Naive thymus-derived CD4-positive, alpha-beta T cell (primary cell): ENCODE results near the gene SIL1. TPM values are rescaled to one million over a fixed set of nuclear protein-coding genes. Genes with fewer than 3 reads are reported as not detected.
"Not testable (repeated sequence)": the region's sequence is repeated elsewhere in the genome, so short reads cannot be mapped to it uniquely, and the experiment has no call there.

Experiments
- ATAC-seq: fragments of 150-1000 bp; cut with Tn5 transposase; 2 replicates; pipeline ENCODE4 v1.10.0; 2021; ENCODE audit warnings: mild to moderate bottlenecking, moderate library complexity
- CTCF ChIA-PET: fragments of 350-600 bp; sonication (Branson Sonifier 250); formaldehyde crosslinking; loops from one replicate; lab custom pipeline; 2021; ENCODE audit warnings: antibody characterized with exemption; lab: Charles Lee
- POLR2A ChIA-PET: fragments of 350-600 bp; sonication (Branson Sonifier 250); formaldehyde crosslinking; loops from one replicate; lab custom pipeline; 2021; ENCODE audit warnings: antibody characterized with exemption, inconsistent platforms; lab: Charles Lee
- DNase-seq, 9 donors: peaks; one replicate each; pipeline versions ENCODE4 v3.0.0 to v3.0.0-alpha.2; 2020 to 2022; ENCODE audit warnings: mixed read lengths in 1 of 9
- H3K27ac ChIP-seq: one replicate; pipeline ENCODE4 v1.7.0; 2013; ENCODE audit warnings: mild to moderate bottlenecking, low read depth, low read length, moderate library complexity
- H3K27me3 ChIP-seq, 2 donors: one replicate each; pipeline ENCODE4 v1.7.0; 2013; ENCODE audit warnings: low read length in 2 of 2, mild to moderate bottlenecking in 2 of 2, moderate library complexity in 2 of 2; ENCODE audit not compliant: control insufficient read depth in 2 of 2, insufficient read depth in 2 of 2
- H3K36me3 ChIP-seq, 3 experiments: 1 replicate in 2 of 3; 2 replicates in 1 of 3; pipeline ENCODE4 v1.7.0; 2013; ENCODE audit warnings: low read length in 3 of 3, mild to moderate bottlenecking in 3 of 3, moderate library complexity in 1 of 3; ENCODE audit not compliant: insufficient read depth in 3 of 3, control insufficient read depth in 2 of 3
- H3K4me1 ChIP-seq, 2 donors: one replicate each; pipeline ENCODE4 v1.7.0; 2013; ENCODE audit warnings: low read length in 2 of 2, mild to moderate bottlenecking in 2 of 2, moderate library complexity in 1 of 2; ENCODE audit not compliant: control insufficient read depth in 2 of 2, insufficient read depth in 2 of 2
- H3K4me3 ChIP-seq: 2 replicates; pipeline ENCODE4 v1.7.0; 2013; ENCODE audit warnings: mild to moderate bottlenecking, low read length
- H3K9me3 ChIP-seq, 3 experiments: 1 replicate in 2 of 3; 2 replicates in 1 of 3; pipeline ENCODE4 v1.7.0; 2013; ENCODE audit warnings: low read length in 3 of 3; ENCODE audit not compliant: control insufficient read depth in 2 of 3
- H3K27ac Mint-ChIP-seq, 9 donors: one replicate each; pipeline ENCODE4 v1.8.0; 2020 to 2022; ENCODE audit warnings: mixed read lengths in 9 of 9, mild to moderate bottlenecking in 8 of 9, moderate library complexity in 5 of 9, inconsistent platforms in 2 of 9
- H3K27me3 Mint-ChIP-seq, 5 donors: one replicate each; pipeline ENCODE4 v1.8.0; 2021 to 2022; ENCODE audit warnings: mixed read lengths in 5 of 5, mild to moderate bottlenecking in 1 of 5
- H3K36me3 Mint-ChIP-seq, 5 donors: one replicate each; pipeline ENCODE4 v1.8.0; 2020 to 2022; ENCODE audit warnings: mixed read lengths in 5 of 5, mild to moderate bottlenecking in 3 of 5, inconsistent platforms in 1 of 5
- H3K4me1 Mint-ChIP-seq, 7 donors: one replicate each; pipeline ENCODE4 v1.8.0; 2020 to 2022; ENCODE audit warnings: mixed read lengths in 7 of 7, mild to moderate bottlenecking in 3 of 7, inconsistent platforms in 1 of 7
- H3K4me3 Mint-ChIP-seq, 10 donors: one replicate each; pipeline ENCODE4 v1.8.0; 2020 to 2022; ENCODE audit warnings: mild to moderate bottlenecking in 10 of 10, mixed read lengths in 10 of 10, moderate library complexity in 6 of 10, inconsistent platforms in 2 of 10
- H3K9me3 Mint-ChIP-seq, 11 donors: one replicate each; pipeline ENCODE4 v1.8.0; 2020 to 2022; ENCODE audit warnings: mixed read lengths in 11 of 11, mild to moderate bottlenecking in 4 of 11, inconsistent platforms in 1 of 11, moderate library complexity in 1 of 11
- intact Hi-C, 2 donors: fragments of 100-400 bp; cut with micrococcal nuclease; formaldehyde crosslinking; loops; one replicate each; pipeline ENCODE4 v1.15.1; 2023
- polyA plus RNA-seq, 2 donors: library from polyadenylated mRNA; unstranded; fragments of 300-500 nt; fragmentation: Illumina TruSeq; gene quantifications; one replicate each; pipeline ENCODE4 v1.2.3, GENCODE V29; 2021
- total RNA-seq, 6 experiments: library from RNA in 5 of 6; stranded (reverse) in 5 of 6; gene quantifications; 1 replicate in 5 of 6; 2 replicates in 1 of 6; pipeline ENCODE4 v1.2.3 and lab custom pipeline; 2021 to 2026

The SIL1 gene
- total and polyA plus RNA-seq, 7 experiments from 2014 or later = 10.6 to 27.1 (median 17.9) TPM

- no peaks in the 10 kb centered on the region for H3K27me3 Mint-ChIP-seq
- no peak overlapping the region for H3K4me3 Mint-ChIP-seq
- Histone ChIP-seq H3K27me3 (no peaks in the 10 kb centered on the region), H3K4me3 (no peak overlapping the region), H3K9me3 (no peaks in the 10 kb centered on the region), H3K27ac (no peak overlapping the region), H3K36me3 (no peaks in the 10 kb centered on the region), H3K4me1 (no peaks in the 10 kb centered on the region)
- POLR2A ChIA-PET = no interaction called here
- intact Hi-C loops = no loop called here
- H3K4me1 Mint-ChIP-seq = peaks cover 11 to 27% (median 18%) of the 10 kb centered on the region in 7 donors
- DNase-seq (no peak), ATAC-seq (no peak)
- CTCF ChIA-PET = no interaction called here
- peaks cover 0 to 2% (median 0%) of the 10 kb centered on the region in 11 donors for H3K9me3 Mint-ChIP-seq
- peaks cover 0 to 26% (median 5%) of the 10 kb centered on the region in 5 donors for H3K36me3 Mint-ChIP-seq
- no peak overlapping the region for H3K27ac Mint-ChIP-seq
Observed at GRCh38 chr5:139180850-139181249, 17.3 kb downstream of the SIL1 start.

- intact Hi-C loops, H3K27me3 Mint-ChIP-seq: not testable (repeated sequence)
Observed at GRCh38 chr5:139179778-139180513, 18.2 kb downstream of the SIL1 start.

GRCh38 chr5:139178935-139179334 is 19.2 kb downstream of the SIL1 start:
- intact Hi-C loops = no loop called here
- Mint-ChIP-seq H3K27ac (no peak overlapping the region), H3K27me3 (no peaks in the 10 kb centered on the region), H3K36me3 (peaks cover 0 to 31% (median 10%) of the 10 kb centered on the region in 5 donors), H3K4me1 (peaks cover 4 to 32% (median 18%) of the 10 kb centered on the region in 7 donors), H3K9me3 (peaks cover 0 to 10% (median 0%) of the 10 kb centered on the region in 11 donors), H3K4me3 (no peak overlapping the region)
- ATAC-seq (no peak), DNase-seq (no peak)
- H3K27me3 ChIP-seq = no peaks in the 10 kb centered on the region
- H3K9me3 ChIP-seq = no peaks in the 10 kb centered on the region
- H3K4me3 ChIP-seq = no peak overlapping the region
- POLR2A ChIA-PET = no interaction called here
- CTCF ChIA-PET = no interaction called here
- H3K4me1 ChIP-seq = no peaks in the 10 kb centered on the region
- no peaks in the 10 kb centered on the region for H3K36me3 ChIP-seq
- no peak overlapping the region for H3K27ac ChIP-seq

More at GRCh38 chr5:139179778-139180513, 18.2 kb downstream of the SIL1 start:
- H3K9me3 Mint-ChIP-seq, CTCF ChIA-PET, H3K4me3 Mint-ChIP-seq, H3K4me1 ChIP-seq, ATAC-seq, POLR2A ChIA-PET, H3K27me3 ChIP-seq, H3K4me3 ChIP-seq, DNase-seq, H3K9me3 ChIP-seq, H3K36me3 ChIP-seq, H3K27ac ChIP-seq: not testable (repeated sequence)
- H3K27ac Mint-ChIP-seq = peak overlapping the region in 1 of 9 donors; percentile 46
- H3K36me3 Mint-ChIP-seq = peaks cover 0 to 31% (median 5%) of the 10 kb centered on the region in 5 donors
- H3K4me1 Mint-ChIP-seq = peaks cover 4 to 32% (median 18%) of the 10 kb centered on the region in 7 donors

- Mint-ChIP-seq H3K9me3 (peaks cover 0 to 10% (median 0%) of the 10 kb centered on the region in 11 donors), H3K36me3 (peaks cover 0 to 31% (median 11%) of the 10 kb centered on the region in 5 donors), H3K27me3 (no peaks in the 10 kb centered on the region), H3K4me1 (peaks cover 4 to 32% (median 18%) of the 10 kb centered on the region in 7 donors), H3K27ac (no peak overlapping the region), H3K4me3 (no peak overlapping the region)
- Histone ChIP-seq H3K4me3 (no peak overlapping the region), H3K9me3 (no peaks in the 10 kb centered on the region), H3K4me1 (no peaks in the 10 kb centered on the region), H3K36me3 (no peaks in the 10 kb centered on the region), H3K27me3 (no peaks in the 10 kb centered on the region), H3K27ac (no peak overlapping the region)
- ChIA-PET CTCF (no interaction called here), POLR2A (no interaction called here)
- DNase-seq (no peak), ATAC-seq (no peak)
- intact Hi-C loops = no loop called here
Observed at GRCh38 chr5:139178589-139178917, 19.6 kb downstream of the SIL1 start.

GRCh38 chr5:139177809-139178588 is 20.2 kb downstream of the SIL1 start:
- peaks cover 0 to 10% (median under 1%) of the 10 kb centered on the region in 11 donors for H3K9me3 Mint-ChIP-seq
- H3K4me1 Mint-ChIP-seq = peaks cover 4 to 32% (median 18%) of the 10 kb centered on the region in 7 donors
- intact Hi-C loops = no loop called here
- DNase-seq (no peak), ATAC-seq (peak; percentile 47)
- no peak overlapping the region for H3K4me3 Mint-ChIP-seq
- H3K27me3 Mint-ChIP-seq = no peaks in the 10 kb centered on the region
- peaks cover 0 to 31% (median 11%) of the 10 kb centered on the region in 5 donors for H3K36me3 Mint-ChIP-seq
- POLR2A ChIA-PET = no interaction called here
- Histone ChIP-seq H3K4me3 (no peak overlapping the region), H3K27ac (no peak overlapping the region), H3K9me3 (no peaks in the 10 kb centered on the region), H3K36me3 (no peaks in the 10 kb centered on the region), H3K4me1 (no peaks in the 10 kb centered on the region), H3K27me3 (no peaks in the 10 kb centered on the region)
- CTCF ChIA-PET = no interaction called here
- no peak overlapping the region for H3K27ac Mint-ChIP-seq

GRCh38 chr5:139177281-139177680 is 20.9 kb downstream of the SIL1 start:
- H3K36me3 Mint-ChIP-seq = peaks cover 2 to 28% (median 11%) of the 10 kb centered on the region in 5 donors
- H3K27me3 Mint-ChIP-seq, H3K27me3 ChIP-seq, H3K4me1 ChIP-seq, POLR2A ChIA-PET, H3K36me3 ChIP-seq, ATAC-seq, DNase-seq, H3K27ac ChIP-seq, H3K4me3 ChIP-seq, H3K4me3 Mint-ChIP-seq, H3K9me3 ChIP-seq, H3K27ac Mint-ChIP-seq, intact Hi-C loops, CTCF ChIA-PET: not testable (repeated sequence)
- peaks cover 0 to 14% (median 5%) of the 10 kb centered on the region in 11 donors for H3K9me3 Mint-ChIP-seq
- peaks cover 4 to 29% (median 18%) of the 10 kb centered on the region in 7 donors for H3K4me1 Mint-ChIP-seq
